ENCODE results near the gene FBXO39. TPM values are rescaled to one million over a fixed set of nuclear protein-coding genes. Genes with fewer than 3 reads are reported as not detected.

Gene FBXO39
- total and polyA plus RNA-seq, 2 of the 4 experiments (the other 2 are of a cell fraction): not detected

DNA sequence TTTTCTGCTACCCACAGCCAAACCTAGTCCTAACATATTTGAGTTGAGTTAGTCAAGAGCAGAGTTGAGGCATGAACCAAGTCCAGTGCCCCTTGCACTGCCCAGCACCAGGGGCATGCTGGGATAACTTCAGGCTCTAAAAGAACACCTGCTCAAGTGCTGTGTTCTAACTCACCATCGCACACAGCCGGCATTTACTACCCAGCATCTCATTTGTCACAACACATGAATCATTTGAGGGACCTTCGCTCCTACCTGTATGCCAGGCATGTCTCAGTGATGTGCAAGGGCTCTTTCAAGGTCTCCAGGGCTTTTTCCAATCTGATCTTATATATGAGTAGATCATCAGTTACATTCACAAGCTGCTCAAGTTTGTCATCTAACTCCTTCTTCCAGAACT is 42.9 kb downstream of the FBXO39 start:
- Histone ChIP-seq H3K9ac (ENCODE audit: low read depth, low read length) (no peak overlapping the region), H3K9me3 (ENCODE audit: control insufficient read depth, insufficient read depth, low read length) (no peaks in the 10 kb centered on the region), H2AK9ac (replicated peaks; ENCODE audit: low read depth, low read length, poor library complexity) (no peak overlapping the region), H3K4me3 (ENCODE audit: insufficient read depth, low read depth, low read length) (no peak overlapping the region), H3K79me1 (ENCODE audit: low read depth in 1 of 2, low read length in 2 of 2) (no peaks in the 10 kb centered on the region), H3K56ac (ENCODE audit: extremely low read depth, insufficient read depth, low read length) (no peak overlapping the region), H3K9me1 (ENCODE audit: insufficient read depth, low read length) (no peaks in the 10 kb centered on the region), H2BK120ac (ENCODE audit: low read depth, low read length) (no peak overlapping the region), H4K5ac (ENCODE audit: low read depth, low read length) (no peak overlapping the region), H3K27me3 (ENCODE audit: control insufficient read depth, insufficient read depth, low read length) (no peaks in the 10 kb centered on the region), H3K23ac (ENCODE audit: low read depth, low read length) (no peak overlapping the region), H3K4me2 (ENCODE audit: low read depth, low read length) (no peak overlapping the region), H3K27ac (ENCODE audit: insufficient read depth, low read length) (no peak overlapping the region), H2AK5ac (ENCODE audit: low read depth, low read length) (no peak overlapping the region), H3K4ac (ENCODE audit: low read depth, low read length) (no peak overlapping the region), H4K20me1 (ENCODE audit: insufficient read depth, low read length) (no peaks in the 10 kb centered on the region), H2BK5ac (ENCODE audit: low read depth, low read length, poor library complexity, severe bottlenecking) (no peak overlapping the region), H3K36me3 (ENCODE audit: control insufficient read depth, insufficient read depth, low read length) (no peaks in the 10 kb centered on the region), H4K8ac (ENCODE audit: low read depth in 2 of 2, low read length in 2 of 2) (no peak overlapping the region), H4K91ac (ENCODE audit: insufficient read depth, low read depth, low read length) (no peak overlapping the region), H2BK20ac (ENCODE audit: low read depth, low read length) (no peak overlapping the region), H3K14ac (replicated peaks; ENCODE audit: low read depth, low read length) (no peak overlapping the region), H2BK15ac (ENCODE audit: low read depth, low read length) (no peak overlapping the region), H3K18ac (ENCODE audit: low read depth, low read length) (no peak overlapping the region), H3K4me1 (ENCODE audit: control insufficient read depth, insufficient read depth, low read length) (no peaks in the 10 kb centered on the region), H2AFZ (replicated peaks; ENCODE audit: low read length, poor library complexity) (no peak overlapping the region)
- in situ Hi-C loops (cut with MboI; ENCODE audit: low sequenced_read_pairs) (no loop called here), intact Hi-C loops (cut with micrococcal nuclease) (no loop called here), dilution Hi-C loops (cut with HindIII; ENCODE audit: low sequenced_read_pairs, unreplicated experiment) (no loop called here)
- ATAC-seq (ENCODE audit: low read depth) (no peak), DNase-seq (no peak)
- 0% methylated on average over 1 of the region's 3 CpGs; no CpG with 5 or more reads in 1 of the 2 experiments for WGBS, 2 experiments (ENCODE audit: extremely low coverage in 2 of 2, insufficient read length in 1 of 2)
- no peak for TF ChIP-seq CEBPB (IDR thresholded peaks at IDR 0.05; ENCODE audit: low read depth, low read length)
- no peak for TF ChIP-seq POLR2A (IDR thresholded peaks at IDR 0.05; ENCODE audit: low read depth, low read length)
- no peak for TF ChIP-seq CHD1 (IDR thresholded peaks at IDR 0.05; ENCODE audit: low read depth, low read length)
- TF ChIP-seq RAD21 (IDR thresholded peaks at IDR 0.05; ENCODE audit: low read length): no peak
- no peak for TF ChIP-seq MAZ (IDR thresholded peaks at IDR 0.05; ENCODE audit: borderline replicate concordance, low read depth, low read length)
- TF ChIP-seq RCOR1 (IDR thresholded peaks at IDR 0.05; ENCODE audit: insufficient replicate concordance, low read length): no peak
- TF ChIP-seq USF2 (IDR thresholded peaks at IDR 0.05; ENCODE audit: low read depth, low read length): no peak
- no peak for TF ChIP-seq RFX5 (IDR thresholded peaks at IDR 0.05; ENCODE audit: low read depth, low read length)
- no peak for TF ChIP-seq SMC3 (IDR thresholded peaks at IDR 0.05; ENCODE audit: low read depth, low read length)
- no peak for TF ChIP-seq NFE2L2 (IDR thresholded peaks at IDR 0.05; ENCODE audit: low read depth, low read length)
- TF ChIP-seq MAFK (IDR thresholded peaks at IDR 0.05; ENCODE audit: low read depth, low read length): no peak
- TF ChIP-seq, protein P1, sequence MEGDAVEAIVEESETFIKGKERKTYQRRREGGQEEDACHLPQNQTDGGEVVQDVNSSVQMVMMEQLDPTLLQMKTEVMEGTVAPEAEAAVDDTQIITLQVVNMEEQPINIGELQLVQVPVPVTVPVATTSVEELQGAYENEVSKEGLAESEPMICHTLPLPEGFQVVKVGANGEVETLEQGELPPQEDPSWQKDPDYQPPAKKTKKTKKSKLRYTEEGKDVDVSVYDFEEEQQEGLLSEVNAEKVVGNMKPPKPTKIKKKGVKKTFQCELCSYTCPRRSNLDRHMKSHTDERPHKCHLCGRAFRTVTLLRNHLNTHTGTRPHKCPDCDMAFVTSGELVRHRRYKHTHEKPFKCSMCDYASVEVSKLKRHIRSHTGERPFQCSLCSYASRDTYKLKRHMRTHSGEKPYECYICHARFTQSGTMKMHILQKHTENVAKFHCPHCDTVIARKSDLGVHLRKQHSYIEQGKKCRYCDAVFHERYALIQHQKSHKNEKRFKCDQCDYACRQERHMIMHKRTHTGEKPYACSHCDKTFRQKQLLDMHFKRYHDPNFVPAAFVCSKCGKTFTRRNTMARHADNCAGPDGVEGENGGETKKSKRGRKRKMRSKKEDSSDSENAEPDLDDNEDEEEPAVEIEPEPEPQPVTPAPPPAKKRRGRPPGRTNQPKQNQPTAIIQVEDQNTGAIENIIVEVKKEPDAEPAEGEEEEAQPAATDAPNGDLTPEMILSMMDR (conservative IDR thresholded peaks at IDR 0.05; ENCODE audit: low read depth, low read length): no peak
- ChIA-PET CTCF (no interaction called here), POLR2A (ENCODE audit: unreplicated experiment) (no interaction called here)
- no TSS peak for BruUV-seq (replicated peaks)
